ENCODE results near the gene FAH.

GRCh38 chr15:80202016-80202315, 49.2 kb downstream of the FAH start:
- TF ChIP-seq, protein P1, sequence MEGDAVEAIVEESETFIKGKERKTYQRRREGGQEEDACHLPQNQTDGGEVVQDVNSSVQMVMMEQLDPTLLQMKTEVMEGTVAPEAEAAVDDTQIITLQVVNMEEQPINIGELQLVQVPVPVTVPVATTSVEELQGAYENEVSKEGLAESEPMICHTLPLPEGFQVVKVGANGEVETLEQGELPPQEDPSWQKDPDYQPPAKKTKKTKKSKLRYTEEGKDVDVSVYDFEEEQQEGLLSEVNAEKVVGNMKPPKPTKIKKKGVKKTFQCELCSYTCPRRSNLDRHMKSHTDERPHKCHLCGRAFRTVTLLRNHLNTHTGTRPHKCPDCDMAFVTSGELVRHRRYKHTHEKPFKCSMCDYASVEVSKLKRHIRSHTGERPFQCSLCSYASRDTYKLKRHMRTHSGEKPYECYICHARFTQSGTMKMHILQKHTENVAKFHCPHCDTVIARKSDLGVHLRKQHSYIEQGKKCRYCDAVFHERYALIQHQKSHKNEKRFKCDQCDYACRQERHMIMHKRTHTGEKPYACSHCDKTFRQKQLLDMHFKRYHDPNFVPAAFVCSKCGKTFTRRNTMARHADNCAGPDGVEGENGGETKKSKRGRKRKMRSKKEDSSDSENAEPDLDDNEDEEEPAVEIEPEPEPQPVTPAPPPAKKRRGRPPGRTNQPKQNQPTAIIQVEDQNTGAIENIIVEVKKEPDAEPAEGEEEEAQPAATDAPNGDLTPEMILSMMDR (IDR thresholded peaks at IDR 0.05), result no peak
- TF ChIP-seq EZH2 (IDR thresholded peaks at IDR 0.05; ENCODE audit: borderline replicate concordance, insufficient read depth, low read depth, low read length, poor library complexity, severe bottlenecking), result no peak
